HG02588 (cell line): ENCODE data around the gene PARVG.

ENCODE experiments used
- ATAC-seq: cut with Tn5 transposase; IDR thresholded peaks from one replicate; pipeline ENCODE4 v1.9.1; 2021; ENCODE audit warnings: mild to moderate bottlenecking, moderate library complexity; ENCODE audit not compliant: unreplicated experiment

Gene PARVG

GRCh38 chr22:44154436-44154942 is 26.2 kb upstream of the PARVG start:
- ATAC-seq = no peak

GRCh38 chr22:44155115-44155514 is 25.6 kb upstream of the PARVG start:
- no peak for ATAC-seq

- ATAC-seq = no peak
These were observed 22.7 kb upstream of the PARVG start for GRCh38 chr22:44157916-44158618.

GRCh38 chr22:44158816-44159215 is 21.9 kb upstream of the PARVG start:
- no peak for ATAC-seq

GRCh38 chr22:44159221-44159620 is 21.5 kb upstream of the PARVG start:
- no peak for ATAC-seq

- ATAC-seq = no peak
These were observed 20.9 kb upstream of the PARVG start for GRCh38 chr22:44159811-44160210.

GRCh38 chr22:44160421-44160820 is 20.3 kb upstream of the PARVG start:
- ATAC-seq = no peak

- no peak for ATAC-seq
These were observed 19.1 kb upstream of the PARVG start for GRCh38 chr22:44161673-44162072.

- no peak for ATAC-seq
These were observed 17.8 kb upstream of the PARVG start for GRCh38 chr22:44162960-44163359.

GRCh38 chr22:44163536-44163935 is 17.2 kb upstream of the PARVG start:
- no peak for ATAC-seq

GRCh38 chr22:44164031-44164430 is 16.7 kb upstream of the PARVG start:
- no peak for ATAC-seq

- no peak for ATAC-seq
These were observed 15.3 kb upstream of the PARVG start for GRCh38 chr22:44165286-44165874.

- no peak for ATAC-seq
These were observed 14.0 kb upstream of the PARVG start for GRCh38 chr22:44166498-44167276.

GRCh38 chr22:44167501-44167900 is 13.2 kb upstream of the PARVG start:
- no peak for ATAC-seq

- ATAC-seq = no peak
These were observed 12.5 kb upstream of the PARVG start for GRCh38 chr22:44168206-44168605.

GRCh38 chr22:44170470-44170869 is 10.3 kb upstream of the PARVG start:
- no peak for ATAC-seq

- ATAC-seq = no peak
These were observed 9.2 kb upstream of the PARVG start for GRCh38 chr22:44171561-44171960.

- ATAC-seq = peak; percentile 68
These were observed 8.2 kb upstream of the PARVG start for GRCh38 chr22:44172370-44173108.

- ATAC-seq = no peak
These were observed 7.6 kb upstream of the PARVG start for GRCh38 chr22:44173154-44173553.

GRCh38 chr22:44175676-44176075 is 5.0 kb upstream of the PARVG start:
- ATAC-seq = no peak
